Hepatocyte (in vitro differentiated cells): ENCODE results near the gene KIF7.

Source experiments
- CTCF ChIP-seq: fragments of 200-600 bp; sonication (generic); IDR thresholded peaks from 2 replicates; pipeline ENCODE4 v1.5.1; 2016; ENCODE audit warnings: antibody characterized with exemption, mild to moderate bottlenecking; ENCODE audit not compliant: poor library complexity
- EZH2 ChIP-seq: fragments of 200-600 bp; sonication (generic); IDR thresholded peaks from 2 replicates; pipeline ENCODE4 v1.6.1; 2016; ENCODE audit warnings: antibody characterized with exemption, mild to moderate bottlenecking, borderline replicate concordance
- EZH2phosphoT487 ChIP-seq: fragments of 200-600 bp; sonication (generic); IDR thresholded peaks from one replicate; pipeline ENCODE4 v1.6.1; 2018; ENCODE audit warnings: antibody characterized with exemption, mild to moderate bottlenecking, low read depth, moderate library complexity; ENCODE audit not compliant: unreplicated experiment, severe bottlenecking

- TF ChIP-seq CTCF = no peak
- no peak for TF ChIP-seq EZH2phosphoT487
- TF ChIP-seq EZH2 = no peak
Measured at GRCh38 chr15:89646416-89647141, 8.7 kb downstream of the KIF7 start.
